ENCODE results near the gene MCHR1.

DNA sequence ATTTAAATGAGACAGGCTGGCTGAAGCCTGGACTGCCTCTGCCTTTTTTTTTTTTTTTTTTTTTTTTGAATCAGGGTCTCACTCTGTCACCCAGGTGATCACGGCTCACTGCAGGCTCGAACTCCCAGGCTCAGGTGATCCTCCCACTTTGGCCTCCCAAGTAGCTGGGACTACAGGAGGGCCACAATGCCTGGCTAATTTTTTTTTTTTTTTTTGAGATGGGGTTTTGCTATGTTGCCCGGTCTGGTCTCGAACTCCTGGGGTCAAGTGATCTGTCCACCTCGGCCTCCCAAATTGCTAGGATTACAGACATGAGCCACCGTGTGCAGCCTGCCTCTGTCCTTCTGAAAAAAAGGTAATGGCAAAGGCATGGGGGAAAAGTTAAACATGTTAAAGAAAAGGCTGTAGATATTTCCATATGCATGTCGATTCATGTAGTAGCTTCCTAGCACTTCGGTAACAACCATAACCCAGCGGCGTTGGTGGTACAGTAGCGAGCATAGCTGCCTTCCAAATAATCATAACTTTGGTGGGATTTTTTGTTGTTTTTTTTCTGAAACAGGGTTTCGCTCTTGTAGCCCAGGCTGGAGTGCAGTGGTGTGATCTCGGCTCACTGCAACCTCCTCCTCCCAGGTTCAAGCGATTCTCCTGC, 48.8 kb downstream of the MCHR1 start:
- no peak for TF ChIP-seq CBFB (CRISPR knock-in tag; IDR thresholded peaks at IDR 0.05; ENCODE audit: low read depth)
- TF ChIP-seq, protein P1, sequence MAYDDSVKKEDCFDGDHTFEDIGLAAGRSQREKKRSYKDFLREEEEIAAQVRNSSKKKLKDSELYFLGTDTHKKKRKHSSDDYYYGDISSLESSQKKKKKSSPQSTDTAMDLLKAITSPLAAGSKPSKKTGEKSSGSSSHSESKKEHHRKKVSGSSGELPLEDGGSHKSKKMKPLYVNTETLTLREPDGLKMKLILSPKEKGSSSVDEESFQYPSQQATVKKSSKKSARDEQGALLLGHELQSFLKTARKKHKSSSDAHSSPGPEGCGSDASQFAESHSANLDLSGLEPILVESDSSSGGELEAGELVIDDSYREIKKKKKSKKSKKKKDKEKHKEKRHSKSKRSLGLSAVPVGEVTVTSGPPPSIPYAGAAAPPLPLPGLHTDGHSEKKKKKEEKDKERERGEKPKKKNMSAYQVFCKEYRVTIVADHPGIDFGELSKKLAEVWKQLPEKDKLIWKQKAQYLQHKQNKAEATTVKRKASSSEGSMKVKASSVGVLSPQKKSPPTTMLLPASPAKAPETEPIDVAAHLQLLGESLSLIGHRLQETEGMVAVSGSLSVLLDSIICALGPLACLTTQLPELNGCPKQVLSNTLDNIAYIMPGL (CRISPR knock-in tag; IDR thresholded peaks at IDR 0.05), result no peak
- TF ChIP-seq NR3C1 (CRISPR knock-in tag; conservative IDR thresholded peaks at IDR 0.05; ENCODE audit: low read depth), result no peak
- TF ChIP-seq, protein P2, sequence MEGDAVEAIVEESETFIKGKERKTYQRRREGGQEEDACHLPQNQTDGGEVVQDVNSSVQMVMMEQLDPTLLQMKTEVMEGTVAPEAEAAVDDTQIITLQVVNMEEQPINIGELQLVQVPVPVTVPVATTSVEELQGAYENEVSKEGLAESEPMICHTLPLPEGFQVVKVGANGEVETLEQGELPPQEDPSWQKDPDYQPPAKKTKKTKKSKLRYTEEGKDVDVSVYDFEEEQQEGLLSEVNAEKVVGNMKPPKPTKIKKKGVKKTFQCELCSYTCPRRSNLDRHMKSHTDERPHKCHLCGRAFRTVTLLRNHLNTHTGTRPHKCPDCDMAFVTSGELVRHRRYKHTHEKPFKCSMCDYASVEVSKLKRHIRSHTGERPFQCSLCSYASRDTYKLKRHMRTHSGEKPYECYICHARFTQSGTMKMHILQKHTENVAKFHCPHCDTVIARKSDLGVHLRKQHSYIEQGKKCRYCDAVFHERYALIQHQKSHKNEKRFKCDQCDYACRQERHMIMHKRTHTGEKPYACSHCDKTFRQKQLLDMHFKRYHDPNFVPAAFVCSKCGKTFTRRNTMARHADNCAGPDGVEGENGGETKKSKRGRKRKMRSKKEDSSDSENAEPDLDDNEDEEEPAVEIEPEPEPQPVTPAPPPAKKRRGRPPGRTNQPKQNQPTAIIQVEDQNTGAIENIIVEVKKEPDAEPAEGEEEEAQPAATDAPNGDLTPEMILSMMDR (IDR thresholded peaks at IDR 0.05), result no peak
- TF ChIP-seq GRHL2 (CRISPR knock-in tag; IDR thresholded peaks at IDR 0.05; ENCODE audit: insufficient replicate concordance, severe bottlenecking), result no peak
- TF ChIP-seq, protein P3, sequence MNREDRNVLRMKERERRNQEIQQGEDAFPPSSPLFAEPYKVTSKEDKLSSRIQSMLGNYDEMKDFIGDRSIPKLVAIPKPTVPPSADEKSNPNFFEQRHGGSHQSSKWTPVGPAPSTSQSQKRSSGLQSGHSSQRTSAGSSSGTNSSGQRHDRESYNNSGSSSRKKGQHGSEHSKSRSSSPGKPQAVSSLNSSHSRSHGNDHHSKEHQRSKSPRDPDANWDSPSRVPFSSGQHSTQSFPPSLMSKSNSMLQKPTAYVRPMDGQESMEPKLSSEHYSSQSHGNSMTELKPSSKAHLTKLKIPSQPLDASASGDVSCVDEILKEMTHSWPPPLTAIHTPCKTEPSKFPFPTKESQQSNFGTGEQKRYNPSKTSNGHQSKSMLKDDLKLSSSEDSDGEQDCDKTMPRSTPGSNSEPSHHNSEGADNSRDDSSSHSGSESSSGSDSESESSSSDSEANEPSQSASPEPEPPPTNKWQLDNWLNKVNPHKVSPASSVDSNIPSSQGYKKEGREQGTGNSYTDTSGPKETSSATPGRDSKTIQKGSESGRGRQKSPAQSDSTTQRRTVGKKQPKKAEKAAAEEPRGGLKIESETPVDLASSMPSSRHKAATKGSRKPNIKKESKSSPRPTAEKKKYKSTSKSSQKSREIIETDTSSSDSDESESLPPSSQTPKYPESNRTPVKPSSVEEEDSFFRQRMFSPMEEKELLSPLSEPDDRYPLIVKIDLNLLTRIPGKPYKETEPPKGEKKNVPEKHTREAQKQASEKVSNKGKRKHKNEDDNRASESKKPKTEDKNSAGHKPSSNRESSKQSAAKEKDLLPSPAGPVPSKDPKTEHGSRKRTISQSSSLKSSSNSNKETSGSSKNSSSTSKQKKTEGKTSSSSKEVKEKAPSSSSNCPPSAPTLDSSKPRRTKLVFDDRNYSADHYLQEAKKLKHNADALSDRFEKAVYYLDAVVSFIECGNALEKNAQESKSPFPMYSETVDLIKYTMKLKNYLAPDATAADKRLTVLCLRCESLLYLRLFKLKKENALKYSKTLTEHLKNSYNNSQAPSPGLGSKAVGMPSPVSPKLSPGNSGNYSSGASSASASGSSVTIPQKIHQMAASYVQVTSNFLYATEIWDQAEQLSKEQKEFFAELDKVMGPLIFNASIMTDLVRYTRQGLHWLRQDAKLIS (CRISPR knock-in tag; IDR thresholded peaks at IDR 0.05; ENCODE audit: borderline replicate concordance), result no peak
- TF ChIP-seq TEAD4 (CRISPR knock-in tag; IDR thresholded peaks at IDR 0.05), result no peak
- TF ChIP-seq, protein P4, sequence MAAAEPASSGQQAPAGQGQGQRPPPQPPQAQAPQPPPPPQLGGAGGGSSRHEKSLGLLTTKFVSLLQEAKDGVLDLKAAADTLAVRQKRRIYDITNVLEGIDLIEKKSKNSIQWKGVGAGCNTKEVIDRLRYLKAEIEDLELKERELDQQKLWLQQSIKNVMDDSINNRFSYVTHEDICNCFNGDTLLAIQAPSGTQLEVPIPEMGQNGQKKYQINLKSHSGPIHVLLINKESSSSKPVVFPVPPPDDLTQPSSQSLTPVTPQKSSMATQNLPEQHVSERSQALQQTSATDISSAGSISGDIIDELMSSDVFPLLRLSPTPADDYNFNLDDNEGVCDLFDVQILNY (CRISPR knock-in tag; IDR thresholded peaks at IDR 0.05), result no peak
- no peak for TF ChIP-seq TP53 (CRISPR knock-in tag; IDR thresholded peaks at IDR 0.05)
- TF ChIP-seq, protein P5, sequence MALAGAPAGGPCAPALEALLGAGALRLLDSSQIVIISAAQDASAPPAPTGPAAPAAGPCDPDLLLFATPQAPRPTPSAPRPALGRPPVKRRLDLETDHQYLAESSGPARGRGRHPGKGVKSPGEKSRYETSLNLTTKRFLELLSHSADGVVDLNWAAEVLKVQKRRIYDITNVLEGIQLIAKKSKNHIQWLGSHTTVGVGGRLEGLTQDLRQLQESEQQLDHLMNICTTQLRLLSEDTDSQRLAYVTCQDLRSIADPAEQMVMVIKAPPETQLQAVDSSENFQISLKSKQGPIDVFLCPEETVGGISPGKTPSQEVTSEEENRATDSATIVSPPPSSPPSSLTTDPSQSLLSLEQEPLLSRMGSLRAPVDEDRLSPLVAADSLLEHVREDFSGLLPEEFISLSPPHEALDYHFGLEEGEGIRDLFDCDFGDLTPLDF (CRISPR knock-in tag; IDR thresholded peaks at IDR 0.05), result no peak
